ENCODE results near the gene MMP7. TPM values are rescaled to one million over a fixed set of nuclear protein-coding genes. Genes with fewer than 3 reads are reported as not detected.

Gene MMP7
- total and polyA plus RNA-seq, 2 of the 4 experiments (the other 2 are of a cell fraction): not detected

GRCh38 chr11:102546427-102546826 lies 15.9 kb upstream of the MMP7 start:
- no peak overlapping the region for H2AK5ac ChIP-seq (ENCODE audit: low read depth, low read length)
- ChIA-PET CTCF (no interaction called here), POLR2A (ENCODE audit: unreplicated experiment) (interaction anchor here (0.7 kb wide), 1 partner anchor 23 kb away, joined by 3 read pairs; no protein-coding TSS in a partner anchor)
- H3K4me3 ChIP-seq (ENCODE audit: insufficient read depth, low read depth, low read length): no peak overlapping the region
- ATAC-seq (ENCODE audit: low read depth) (no peak), DNase-seq (no peak)
- H2AFZ ChIP-seq (replicated peaks; ENCODE audit: low read length, poor library complexity): no peak overlapping the region
- H3K4me1 ChIP-seq (ENCODE audit: control insufficient read depth, insufficient read depth, low read length): no peaks in the 10 kb centered on the region
- no peak overlapping the region for H4K91ac ChIP-seq (ENCODE audit: insufficient read depth, low read depth, low read length)
- no peak overlapping the region for H2BK20ac ChIP-seq (ENCODE audit: low read depth, low read length)
- H2AK9ac ChIP-seq (replicated peaks; ENCODE audit: low read depth, low read length, poor library complexity): no peak overlapping the region
- no peak overlapping the region for H3K4ac ChIP-seq (ENCODE audit: low read depth, low read length)
- no peak overlapping the region for H3K4me2 ChIP-seq (ENCODE audit: low read depth, low read length)
- no peak overlapping the region for H3K56ac ChIP-seq (ENCODE audit: extremely low read depth, insufficient read depth, low read length)
- H3K79me1 ChIP-seq (ENCODE audit: low read depth in 1 of 2, low read length in 2 of 2): no peaks in the 10 kb centered on the region
- no peak overlapping the region for H3K9ac ChIP-seq (ENCODE audit: low read depth, low read length)
- TF ChIP-seq RAD21 (IDR thresholded peaks at IDR 0.05; ENCODE audit: low read length) (no peak), ELK1 (IDR thresholded peaks at IDR 0.05; ENCODE audit: borderline replicate concordance, low read depth, low read length) (no peak), USF2 (IDR thresholded peaks at IDR 0.05; ENCODE audit: low read depth, low read length) (no peak), MAZ (IDR thresholded peaks at IDR 0.05; ENCODE audit: borderline replicate concordance, low read depth, low read length) (no peak), FOS (IDR thresholded peaks at IDR 0.05; ENCODE audit: low read depth, low read length) (no peak), CHD1 (IDR thresholded peaks at IDR 0.05; ENCODE audit: low read depth, low read length) (no peak), POLR2A (IDR thresholded peaks at IDR 0.05; ENCODE audit: low read depth, low read length) (no peak), MAFK (IDR thresholded peaks at IDR 0.05; ENCODE audit: low read depth, low read length) (no peak), MXI1 (IDR thresholded peaks at IDR 0.05; ENCODE audit: borderline replicate concordance, low read depth, low read length) (no peak)
- no peak overlapping the region for H3K18ac ChIP-seq (ENCODE audit: low read depth, low read length)
- no peak overlapping the region for H4K5ac ChIP-seq (ENCODE audit: low read depth, low read length)
- H3K27ac ChIP-seq (ENCODE audit: insufficient read depth, low read length): no peak overlapping the region
- no CpG with 5 or more reads among the region's 4 CpGs for WGBS, 2 experiments (ENCODE audit: extremely low coverage in 2 of 2, insufficient read length in 1 of 2)
- dilution Hi-C loops (cut with HindIII; ENCODE audit: low sequenced_read_pairs, unreplicated experiment): no loop called here
- no peaks in the 10 kb centered on the region for H4K20me1 ChIP-seq (ENCODE audit: insufficient read depth, low read length)
- no peaks in the 10 kb centered on the region; the same call in 1 of the 2 replicates for H3K27me3 ChIP-seq (ENCODE audit: control insufficient read depth, insufficient read depth, low read length)
- no peak overlapping the region for H2BK120ac ChIP-seq (ENCODE audit: low read depth, low read length)
- H2BK15ac ChIP-seq (ENCODE audit: low read depth, low read length): no peak overlapping the region
- H4K8ac ChIP-seq (ENCODE audit: low read depth in 2 of 2, low read length in 2 of 2): no peak overlapping the region
- no peaks in the 10 kb centered on the region for H3K36me3 ChIP-seq (ENCODE audit: control insufficient read depth, insufficient read depth, low read length)
- no TSS peak for BruUV-seq (replicated peaks)
- intact Hi-C loops (cut with micrococcal nuclease): no loop called here
- no peak overlapping the region for H3K14ac ChIP-seq (replicated peaks; ENCODE audit: low read depth, low read length)
- no peak overlapping the region for H3K23ac ChIP-seq (ENCODE audit: low read depth, low read length)
- in situ Hi-C loops (cut with MboI; ENCODE audit: low sequenced_read_pairs): no loop called here
- H2BK5ac ChIP-seq (ENCODE audit: low read depth, low read length, poor library complexity, severe bottlenecking): no peak overlapping the region
- no peaks in the 10 kb centered on the region; the same call in 1 of the 2 replicates for H3K9me1 ChIP-seq (ENCODE audit: insufficient read depth, low read length)
- H3K9me3 ChIP-seq (ENCODE audit: control insufficient read depth, insufficient read depth, low read length): no peaks in the 10 kb centered on the region
